HepG2 (cell line): ENCODE measurements around the gene TLE7. TPM values are rescaled to one million over a fixed set of nuclear protein-coding genes. Genes with fewer than 3 reads are reported as not detected.

Experiments used
- ATF7-NPFF ChIP-seq: sonication (generic); formaldehyde crosslinking; IDR thresholded peaks from 2 replicates; pipeline ENCODE4 v1.8.1; 2023; ENCODE audit warnings: mild to moderate bottlenecking, low read depth, missing genetic modification reagents, moderate library complexity
- BORCS8-MEF2B ChIP-seq: sonication (generic); formaldehyde crosslinking; IDR thresholded peaks from 2 replicates; pipeline ENCODE4 v1.8.0; 2022; ENCODE audit warnings: mild to moderate bottlenecking, missing genetic modification reagents
- EHMT2 ChIP-seq: fragments of 200-600 bp; sonication (generic); IDR thresholded peaks from 2 replicates; pipeline ENCODE4 v1.7.0; 2017; ENCODE audit warnings: antibody characterized with exemption, low read depth, low read length, borderline replicate concordance
- GZF1 ChIP-seq: sonication (generic); formaldehyde crosslinking; IDR thresholded peaks from 2 replicates; pipeline ENCODE4 v1.5.1; 2020; ENCODE audit warnings: mild to moderate bottlenecking, missing genetic modification reagents
- HDAC2 ChIP-seq: sonication (generic); formaldehyde crosslinking; IDR thresholded peaks from 2 replicates; pipeline ENCODE4 v1.4.0; 2020; ENCODE audit warnings: missing genetic modification reagents
- KLF13 ChIP-seq: sonication (generic); formaldehyde crosslinking; IDR thresholded peaks from 2 replicates; pipeline ENCODE4 v1.4.0; 2020; ENCODE audit warnings: mild to moderate bottlenecking, missing genetic modification reagents
- MBD4 ChIP-seq: IDR thresholded peaks from 2 replicates; pipeline ENCODE4 v1.6.1; 2012; ENCODE audit warnings: low read length, inconsistent platforms, borderline replicate concordance
- NR2F1 ChIP-seq, 2 experiments: fragments of 450-650 bp in 1 of 2; formaldehyde crosslinking in 1 of 2; IDR thresholded peaks; 2 replicates each; pipeline versions ENCODE4 v1.5.0 to v1.6.1; 2016 to 2020; ENCODE audit warnings: mild to moderate bottlenecking in 1 of 2, missing compliant biosample characterization in 1 of 2, missing genetic modification reagents in 1 of 2, moderate library complexity in 1 of 2
- NR2F6 ChIP-seq, 2 experiments: IDR thresholded peaks; 2 replicates each; pipeline ENCODE4 v1.6.1; 2016; ENCODE audit warnings: antibody characterized with exemption in 1 of 2, mild to moderate bottlenecking in 1 of 2
- PAWR ChIP-seq: sonication (generic); formaldehyde crosslinking; IDR thresholded peaks from 2 replicates; pipeline ENCODE4 v1.4.0; 2020; ENCODE audit warnings: missing genetic modification reagents, mild to moderate bottlenecking, borderline replicate concordance
- PAX8 ChIP-seq: sonication (generic); formaldehyde crosslinking; IDR thresholded peaks from 2 replicates; pipeline ENCODE4 v1.8.0; 2022; ENCODE audit warnings: mild to moderate bottlenecking, missing genetic modification reagents, borderline replicate concordance
- PHB2 ChIP-seq: fragments of 450-650 bp; IDR thresholded peaks from 2 replicates; pipeline ENCODE4 v1.6.1; 2018; ENCODE audit not compliant: partially characterized antibody
- PHF21A ChIP-seq: sonication (generic); formaldehyde crosslinking; IDR thresholded peaks from 2 replicates; pipeline ENCODE4 v1.5.0; 2020; ENCODE audit warnings: mild to moderate bottlenecking, missing genetic modification reagents
- SAP130 ChIP-seq: IDR thresholded peaks from 2 replicates; pipeline ENCODE4 v1.6.1; 2016; ENCODE audit warnings: low read depth
- SOX6 ChIP-seq, 2 experiments: fragments of 450-650 bp in 1 of 2; sonication (generic) in 1 of 2; formaldehyde crosslinking in 1 of 2; IDR thresholded peaks; 2 replicates each; pipeline versions ENCODE4 v1.4.0 to v1.6.1; 2017 to 2020; ENCODE audit warnings: antibody characterized with exemption in 1 of 2, mild to moderate bottlenecking in 1 of 2, missing genetic modification reagents in 1 of 2
- SRSF9 ChIP-seq: fragments of 200-400 bp; formaldehyde crosslinking; IDR thresholded peaks from 2 replicates; pipeline ENCODE4 v1.6.1; 2018; ENCODE audit warnings: borderline replicate concordance, mild to moderate bottlenecking, low read depth, low read length; ENCODE audit not compliant: insufficient read depth, poor library complexity, severe bottlenecking
- TARDBP ChIP-seq: sonication (generic); formaldehyde crosslinking; IDR thresholded peaks from 2 replicates; pipeline ENCODE4 v1.8.0; 2022; ENCODE audit warnings: mild to moderate bottlenecking, missing genetic modification reagents
- ZNF253 ChIP-seq: sonication (generic); formaldehyde crosslinking; IDR thresholded peaks from 2 replicates; pipeline ENCODE4 v1.8.0; 2022; ENCODE audit warnings: mild to moderate bottlenecking, missing genetic modification reagents, borderline replicate concordance
- ZNF260 ChIP-seq: sonication (generic); formaldehyde crosslinking; IDR thresholded peaks from 2 replicates; pipeline ENCODE4 v1.4.0; 2020; ENCODE audit warnings: missing genetic modification reagents, low read depth, mild to moderate bottlenecking, borderline replicate concordance
- ZNF329 ChIP-seq: sonication (generic); formaldehyde crosslinking; IDR thresholded peaks from 2 replicates; pipeline ENCODE4 v1.9.0; 2021; ENCODE audit warnings: low read depth, mild to moderate bottlenecking, missing genetic modification reagents
- ZNF547 ChIP-seq: sonication (generic); formaldehyde crosslinking; IDR thresholded peaks from 2 replicates; pipeline ENCODE4 v1.5.1; 2020; ENCODE audit warnings: mild to moderate bottlenecking, missing genetic modification reagents
- ZNF768 ChIP-seq: sonication (generic); formaldehyde crosslinking; IDR thresholded peaks from 2 replicates; pipeline ENCODE4 v1.4.0; 2020; ENCODE audit warnings: missing genetic modification reagents
- polyA plus RNA-seq, 8 experiments: library from polyadenylated mRNA; depleted of rRNA in 3 of 8; stranded (reverse) in 7 of 8; unstranded in 1 of 8; fragments of >200 nt; fragmentation: Illumina TruSeq in 4 of 8; extraction: Trizol in 4 of 8; gene quantifications; 2 replicates each; pipeline versions ENCODE4 v1.2.1 to v1.2.3, GENCODE V29; 2011 to 2016; ENCODE audit warnings: low read depth in 4 of 8, missing spikeins in 1 of 8, mixed read lengths in 1 of 8; ENCODE audit not compliant: insufficient read depth in 1 of 8
- total RNA-seq, 5 experiments: library from RNA; depleted of rRNA; stranded (reverse); fragments of >200 nt; fragmentation: Illumina TruSeq; extraction: Trizol; gene quantifications; 2 replicates each; pipeline ENCODE4 v1.2.3, GENCODE V29; 2016; ENCODE audit warnings: low read depth in 1 of 5
- TF ChIP-seq, protein P1 (sequence below): sonication (generic); formaldehyde crosslinking; IDR thresholded peaks from 2 replicates; pipeline ENCODE4 v1.5.0; 2020; ENCODE audit warnings: mild to moderate bottlenecking, missing genetic modification reagents
- TF ChIP-seq, protein P2 (sequence below): sonication (generic); formaldehyde crosslinking; IDR thresholded peaks from 2 replicates; pipeline ENCODE4 v1.9.0; 2022; ENCODE audit warnings: low read depth, missing genetic modification reagents
- TF ChIP-seq, protein P3 (sequence below): IDR thresholded peaks from 2 replicates; pipeline ENCODE4 v1.6.1; 2016; ENCODE audit warnings: control low read depth

Gene TLE7
- total and polyA plus RNA-seq, 2 of the 13 experiments (the other 11 are each of a cell fraction or from before 2014, with no cell fraction given) = not detected

DNA sequence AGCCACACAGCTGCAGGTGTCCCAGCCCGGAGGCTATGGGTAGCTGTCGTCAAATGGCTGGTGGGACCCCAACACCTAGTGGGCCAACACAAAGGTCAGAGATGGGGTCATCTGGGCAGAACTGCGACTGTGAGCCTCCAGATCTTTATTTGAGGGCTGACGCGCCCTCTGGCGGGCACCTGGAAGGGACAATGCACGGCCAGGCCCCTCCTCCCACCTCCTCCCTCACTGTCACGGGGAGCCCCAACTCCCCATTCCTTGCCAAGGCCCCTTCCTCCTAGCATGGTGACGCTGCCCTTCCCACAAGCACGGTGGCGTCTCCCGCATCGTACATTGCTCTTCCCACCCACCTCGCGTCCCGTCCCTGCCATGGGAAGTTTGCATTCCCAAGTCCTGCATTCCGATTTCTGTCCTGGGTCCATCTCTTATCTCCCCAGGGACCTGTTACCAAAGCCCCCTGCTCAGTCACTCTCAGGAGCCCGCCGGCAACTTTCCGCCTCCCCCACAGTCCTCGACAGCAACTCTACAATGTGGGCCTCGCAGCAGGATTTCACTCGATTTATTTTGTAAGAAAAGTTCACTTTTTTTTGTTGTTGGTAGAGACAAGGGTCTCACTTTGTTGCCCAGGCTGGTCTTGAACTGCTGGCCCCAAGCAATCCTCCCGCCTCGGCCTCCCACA lies 1.0 kb downstream of the TLE7 start (continued):
- TF ChIP-seq, protein P1, sequence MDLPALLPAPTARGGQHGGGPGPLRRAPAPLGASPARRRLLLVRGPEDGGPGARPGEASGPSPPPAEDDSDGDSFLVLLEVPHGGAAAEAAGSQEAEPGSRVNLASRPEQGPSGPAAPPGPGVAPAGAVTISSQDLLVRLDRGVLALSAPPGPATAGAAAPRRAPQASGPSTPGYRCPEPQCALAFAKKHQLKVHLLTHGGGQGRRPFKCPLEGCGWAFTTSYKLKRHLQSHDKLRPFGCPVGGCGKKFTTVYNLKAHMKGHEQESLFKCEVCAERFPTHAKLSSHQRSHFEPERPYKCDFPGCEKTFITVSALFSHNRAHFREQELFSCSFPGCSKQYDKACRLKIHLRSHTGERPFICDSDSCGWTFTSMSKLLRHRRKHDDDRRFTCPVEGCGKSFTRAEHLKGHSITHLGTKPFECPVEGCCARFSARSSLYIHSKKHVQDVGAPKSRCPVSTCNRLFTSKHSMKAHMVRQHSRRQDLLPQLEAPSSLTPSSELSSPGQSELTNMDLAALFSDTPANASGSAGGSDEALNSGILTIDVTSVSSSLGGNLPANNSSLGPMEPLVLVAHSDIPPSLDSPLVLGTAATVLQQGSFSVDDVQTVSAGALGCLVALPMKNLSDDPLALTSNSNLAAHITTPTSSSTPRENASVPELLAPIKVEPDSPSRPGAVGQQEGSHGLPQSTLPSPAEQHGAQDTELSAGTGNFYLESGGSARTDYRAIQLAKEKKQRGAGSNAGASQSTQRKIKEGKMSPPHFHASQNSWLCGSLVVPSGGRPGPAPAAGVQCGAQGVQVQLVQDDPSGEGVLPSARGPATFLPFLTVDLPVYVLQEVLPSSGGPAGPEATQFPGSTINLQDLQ (CRISPR knock-in tag) = no peak
- TF ChIP-seq TARDBP (CRISPR knock-in tag) (0 out of 2 replicates have a peak, but pooled peaks have one; percentile 28), ATF7-NPFF (no peak), GZF1 (CRISPR knock-in tag) (no peak), MBD4 (no peak), ZNF547 (CRISPR knock-in tag) (no peak), SOX6 (IDR thresholded peaks at IDR 0.05) (no peak), SOX6 (CRISPR knock-in tag; IDR thresholded peaks at IDR 0.05) (no peak), HDAC2 (CRISPR knock-in tag) (no peak), NR2F6 (IDR thresholded peaks at IDR 0.05) (peak; percentile 75), NR2F6 (CRISPR knock-in tag; IDR thresholded peaks at IDR 0.05) (peak; percentile 70), ZNF329 (CRISPR knock-in tag) (no peak), PAWR (no peak), BORCS8-MEF2B (CRISPR knock-in tag) (no peak), ZNF768 (CRISPR knock-in tag) (peak; percentile 5; the same call in 1 of the 2 replicates), ZNF253 (CRISPR knock-in tag) (no peak), SRSF9 (no peak), PAX8 (no peak), PHF21A (CRISPR knock-in tag) (no peak), EHMT2 (no peak), ZNF260 (CRISPR knock-in tag) (no peak), NR2F1 (CRISPR knock-in tag; IDR thresholded peaks at IDR 0.05) (0 out of 4 replicates have a peak, but pooled peaks of 1 of the 2 experiments have one; percentile 33), PHB2 (no peak), SAP130 (CRISPR knock-in tag) (no peak), KLF13 (CRISPR knock-in tag) (no peak)
- TF ChIP-seq, protein P2, sequence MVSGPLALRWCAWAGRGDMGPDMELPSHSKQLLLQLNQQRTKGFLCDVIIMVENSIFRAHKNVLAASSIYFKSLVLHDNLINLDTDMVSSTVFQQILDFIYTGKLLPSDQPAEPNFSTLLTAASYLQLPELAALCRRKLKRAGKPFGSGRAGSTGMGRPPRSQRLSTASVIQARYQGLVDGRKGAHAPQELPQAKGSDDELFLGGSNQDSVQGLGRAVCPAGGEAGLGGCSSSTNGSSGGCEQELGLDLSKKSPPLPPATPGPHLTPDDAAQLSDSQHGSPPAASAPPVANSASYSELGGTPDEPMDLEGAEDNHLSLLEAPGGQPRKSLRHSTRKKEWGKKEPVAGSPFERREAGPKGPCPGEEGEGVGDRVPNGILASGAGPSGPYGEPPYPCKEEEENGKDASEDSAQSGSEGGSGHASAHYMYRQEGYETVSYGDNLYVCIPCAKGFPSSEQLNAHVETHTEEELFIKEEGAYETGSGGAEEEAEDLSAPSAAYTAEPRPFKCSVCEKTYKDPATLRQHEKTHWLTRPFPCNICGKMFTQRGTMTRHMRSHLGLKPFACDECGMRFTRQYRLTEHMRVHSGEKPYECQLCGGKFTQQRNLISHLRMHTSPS (CRISPR knock-in tag) = no peak
- TF ChIP-seq, protein P3, sequence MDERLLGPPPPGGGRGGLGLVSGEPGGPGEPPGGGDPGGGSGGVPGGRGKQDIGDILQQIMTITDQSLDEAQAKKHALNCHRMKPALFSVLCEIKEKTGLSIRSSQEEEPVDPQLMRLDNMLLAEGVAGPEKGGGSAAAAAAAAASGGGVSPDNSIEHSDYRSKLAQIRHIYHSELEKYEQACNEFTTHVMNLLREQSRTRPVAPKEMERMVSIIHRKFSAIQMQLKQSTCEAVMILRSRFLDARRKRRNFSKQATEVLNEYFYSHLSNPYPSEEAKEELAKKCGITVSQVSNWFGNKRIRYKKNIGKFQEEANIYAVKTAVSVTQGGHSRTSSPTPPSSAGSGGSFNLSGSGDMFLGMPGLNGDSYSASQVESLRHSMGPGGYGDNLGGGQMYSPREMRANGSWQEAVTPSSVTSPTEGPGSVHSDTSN = no peak
